Keratinocyte (primary cell): ENCODE data around the gene EGLN3. TPM values are rescaled to one million over a fixed set of nuclear protein-coding genes. Genes with fewer than 3 reads are reported as not detected.

Experiments
- DNase-seq: peaks from one replicate; pipeline ENCODE4 v3.0.0-alpha.2; 2011; ENCODE audit warnings: low read depth, missing footprints, low spot score
- FAIRE-seq: peaks from 2 replicates; lab custom pipeline; 2011; peaks lifted over from hg19 to GRCh38; lab: Jason Lieb, UNC
- H2AFZ ChIP-seq: 2 replicates; pipeline ENCODE4 v1.6.0; 2012; ENCODE audit warnings: low read length, control low read depth, inconsistent platforms; ENCODE audit not compliant: control insufficient read depth
- H3K27ac ChIP-seq: 2 replicates; pipeline ENCODE4 v1.5.1; 2011; ENCODE audit warnings: low read length; ENCODE audit not compliant: control insufficient read depth, insufficient read depth
- H3K27me3 ChIP-seq: 3 replicates; pipeline ENCODE4 v1.6.0; 2011; ENCODE audit warnings: low read length; ENCODE audit not compliant: control insufficient read depth, insufficient read depth; ENCODE audit errors: extremely low read depth
- H3K36me3 ChIP-seq, 2 experiments: 2 replicates in 1 of 2; 3 replicates in 1 of 2; pipeline ENCODE4 v1.5.1; 2011; ENCODE audit warnings: low read length in 2 of 2, mild to moderate bottlenecking in 1 of 2; ENCODE audit not compliant: control insufficient read depth in 2 of 2, insufficient read depth in 2 of 2; ENCODE audit errors: extremely low read depth in 1 of 2
- H3K4me1 ChIP-seq: 3 replicates; pipeline ENCODE4 v1.5.1; 2011; ENCODE audit warnings: low read length; ENCODE audit not compliant: control insufficient read depth, insufficient read depth; ENCODE audit errors: extremely low read depth
- H3K4me2 ChIP-seq: 3 replicates; pipeline ENCODE4 v1.6.0; 2011; ENCODE audit warnings: low read depth, low read length; ENCODE audit not compliant: control insufficient read depth, insufficient read depth; ENCODE audit errors: extremely low read depth
- H3K4me3 ChIP-seq, 3 experiments: fragments of 200-600 bp in 1 of 3; sonication (generic) in 1 of 3; 2 replicates in 2 of 3; 3 replicates in 1 of 3; pipeline ENCODE4 v1.5.1; 2011 to 2016; ENCODE audit warnings: low read length in 3 of 3, mild to moderate bottlenecking in 3 of 3, control low read depth in 2 of 3, inconsistent platforms in 1 of 3, low read depth in 1 of 3, mixed read lengths in 1 of 3, mixed run types in 1 of 3, moderate library complexity in 1 of 3; ENCODE audit not compliant: control insufficient read depth in 2 of 3, insufficient read depth in 2 of 3; ENCODE audit errors: extremely low read depth in 1 of 3
- H3K79me2 ChIP-seq: 2 replicates; pipeline ENCODE4 v1.6.0; 2012; ENCODE audit warnings: low read length; ENCODE audit not compliant: control insufficient read depth, insufficient read depth
- H3K9ac ChIP-seq: 3 replicates; pipeline ENCODE4 v1.6.0; 2011; ENCODE audit warnings: low read length; ENCODE audit not compliant: control insufficient read depth, insufficient read depth; ENCODE audit errors: extremely low read depth
- H3K9me1 ChIP-seq: 3 replicates; pipeline ENCODE4 v1.6.0; 2011; ENCODE audit warnings: low read length; ENCODE audit not compliant: control insufficient read depth, insufficient read depth; ENCODE audit errors: extremely low read depth
- H3K9me3 ChIP-seq: 2 replicates; pipeline ENCODE4 v1.5.1; 2012; ENCODE audit warnings: low read depth, low read length; ENCODE audit not compliant: control insufficient read depth
- H4K20me1 ChIP-seq: 3 replicates; pipeline ENCODE4 v1.6.0; 2011; ENCODE audit warnings: low read length; ENCODE audit not compliant: control insufficient read depth, insufficient read depth; ENCODE audit errors: extremely low read depth
- CTCF ChIP-seq, 3 experiments: IDR thresholded peaks in 1 of 3; conservative IDR thresholded peaks in 1 of 3; optimal IDR thresholded peaks in 1 of 3; 2 replicates in 2 of 3; 3 replicates in 1 of 3; pipeline versions ENCODE3 to v1.5.1; 2011; ENCODE audit warnings: low read length in 3 of 3, mild to moderate bottlenecking in 3 of 3, moderate library complexity in 2 of 3, control low read depth in 1 of 3, inconsistent platforms in 1 of 3; ENCODE audit not compliant: insufficient read depth in 2 of 3; ENCODE audit errors: extremely low read depth in 1 of 3
- EZH2 ChIP-seq: IDR thresholded peaks from one replicate; pipeline ENCODE4 v1.6.1; 2012; ENCODE audit warnings: inconsistent platforms, mild to moderate bottlenecking, low read length, moderate library complexity
- dilution Hi-C: fragments of 300-500 bp; cut with MboI; formaldehyde crosslinking; loops from one replicate; pipeline ENCODE4 v1.7.0; 2020; ENCODE audit warnings: low sequenced_read_pairs; ENCODE audit not compliant: extremely low pct_ligation_motif_present
- polyA plus RNA-seq, 5 experiments: library from polyadenylated mRNA; depleted of rRNA in 3 of 5; stranded (reverse) in 3 of 5; stranded (forward) in 1 of 5; unstranded in 1 of 5; fragments of >200 nt; gene quantifications; 1 replicate in 1 of 5; 2 replicates in 3 of 5; 3 replicates in 1 of 5; pipeline versions ENCODE4 v1.2.1 to v1.2.3, GENCODE V29; 2011 to 2012; ENCODE audit warnings: missing spikeins in 2 of 5, low read depth in 1 of 5, low replicate concordance in 1 of 5

EGLN3 gene
- polyA plus RNA-seq, 1 donor (not counting 4 experiments of a cell fraction or from before 2014, with no cell fraction given) = 9.3 TPM

- Histone ChIP-seq H2AFZ (no peak overlapping the region), H3K9me3 (no peaks in the 10 kb centered on the region), H3K4me1 (no peaks in the 10 kb centered on the region), H4K20me1 (no peaks in the 10 kb centered on the region), H3K9me1 (no peaks in the 10 kb centered on the region), H3K27me3 (no peaks in the 10 kb centered on the region), H3K27ac (no peak overlapping the region), H3K4me3 (no peak overlapping the region), H3K9ac (no peak overlapping the region), H3K79me2 (no peaks in the 10 kb centered on the region), H3K4me2 (no peak overlapping the region), H3K36me3 (no peaks in the 10 kb centered on the region)
- dilution Hi-C loops = no loop called here
- no peak for TF ChIP-seq EZH2
- no peak for TF ChIP-seq CTCF (optimal IDR thresholded peaks at IDR 0.05 in 1 of 3, IDR thresholded peaks at IDR 0.05 in 1 of 3, conservative IDR thresholded peaks at IDR 0.05 in 1 of 3; ENCODE audit: extremely low read depth in 1 of 3, insufficient read depth in 2 of 3, low read length in 3 of 3)
- DNase-seq (no peak), FAIRE-seq (no peak)
Observed at GRCh38 chr14:33904609-33905008, 46.3 kb downstream of the EGLN3 start.

DNA sequence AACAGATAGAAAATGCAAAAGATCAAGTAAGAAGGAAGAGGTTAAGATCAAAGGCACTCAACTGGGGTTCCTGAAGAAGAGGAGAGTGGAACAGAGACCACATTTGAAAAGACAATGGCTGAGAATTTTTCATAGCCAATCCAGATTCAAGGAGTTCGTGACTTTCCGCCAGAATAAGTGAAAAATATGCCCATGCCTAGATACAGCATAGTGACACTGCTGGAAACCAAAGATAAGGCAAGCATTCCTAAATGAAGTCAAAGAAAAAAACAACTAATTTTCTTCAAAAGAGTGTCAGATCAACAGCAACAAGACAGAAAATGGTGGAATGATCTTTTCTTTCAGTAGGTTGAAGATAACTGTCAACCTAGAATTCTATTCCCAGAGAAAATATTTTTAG, 47.5 kb downstream of the EGLN3 start:
- Histone ChIP-seq H3K9me1 (no peaks in the 10 kb centered on the region), H3K4me2 (no peak overlapping the region), H3K36me3 (no peaks in the 10 kb centered on the region), H3K9ac (no peak overlapping the region), H3K4me1 (no peaks in the 10 kb centered on the region), H3K27me3 (no peaks in the 10 kb centered on the region), H3K4me3 (no peak overlapping the region), H3K79me2 (no peaks in the 10 kb centered on the region), H4K20me1 (no peaks in the 10 kb centered on the region), H3K27ac (no peak overlapping the region), H3K9me3 (no peaks in the 10 kb centered on the region), H2AFZ (no peak overlapping the region)
- dilution Hi-C loops = no loop called here
- TF ChIP-seq EZH2 (no peak), CTCF (optimal IDR thresholded peaks at IDR 0.05 in 1 of 3, IDR thresholded peaks at IDR 0.05 in 1 of 3, conservative IDR thresholded peaks at IDR 0.05 in 1 of 3; ENCODE audit: extremely low read depth in 1 of 3, insufficient read depth in 2 of 3, low read length in 3 of 3) (no peak)
- DNase-seq = no peak
- no peak for FAIRE-seq
